ENCODE measurements around the gene SLC9A8.

DNA sequence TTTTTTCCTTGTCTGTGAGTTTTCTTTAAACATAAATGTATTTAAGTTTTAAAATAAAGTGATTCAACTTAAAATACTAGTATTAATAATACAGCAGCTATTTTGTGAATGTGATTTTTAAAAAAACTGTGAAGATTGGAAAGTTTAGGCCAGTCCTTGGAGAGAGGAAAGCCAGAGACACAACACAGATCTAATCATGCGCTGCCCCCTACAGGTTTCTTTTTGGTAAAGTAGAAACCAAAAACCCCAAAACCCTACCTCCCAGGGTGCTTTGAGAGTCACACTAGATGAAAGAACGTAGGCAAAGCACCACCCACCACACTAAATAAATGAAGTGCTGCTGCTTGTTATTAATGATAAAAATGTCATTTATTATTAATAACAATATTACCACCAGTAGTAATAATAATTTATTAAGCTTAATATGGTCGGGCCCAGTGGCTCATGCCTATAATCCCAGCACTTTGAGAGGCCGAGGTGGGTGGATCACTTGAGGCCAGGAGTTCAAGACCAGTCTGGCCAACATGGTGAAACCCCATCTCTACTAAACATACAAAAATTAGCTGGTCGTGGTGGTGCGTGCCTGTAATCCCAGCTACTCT is 33.7 kb downstream of the SLC9A8 start:
- TF ChIP-seq CTCF (IDR thresholded peaks at IDR 0.05), result peak; percentile 35 to 65 (median 53)
- TF ChIP-seq EP300 (IDR thresholded peaks at IDR 0.05), result no peak
- TF ChIP-seq POLR2A (IDR thresholded peaks at IDR 0.05), result no peak

All from tibial nerve (tissue), 4 donors.